GM19193 (cell line): Measurements from ENCODE around the gene PIK3CD.

Source experiments
- POLR2A ChIP-seq: IDR thresholded peaks from 4 replicates; pipeline ENCODE4 v1.6.1; 2011; ENCODE audit not compliant: insufficient read depth, insufficient read length; ENCODE audit errors: extremely low read depth

The PIK3CD gene

GRCh38 chr1:9612871-9613624 is 38.5 kb upstream of the PIK3CD start:
- no peak for TF ChIP-seq POLR2A

GRCh38 chr1:9613625-9614299 is 37.8 kb upstream of the PIK3CD start:
- TF ChIP-seq POLR2A, result no peak

GRCh38 chr1:9615316-9616063 is 36.0 kb upstream of the PIK3CD start:
- no peak for TF ChIP-seq POLR2A

DNA sequence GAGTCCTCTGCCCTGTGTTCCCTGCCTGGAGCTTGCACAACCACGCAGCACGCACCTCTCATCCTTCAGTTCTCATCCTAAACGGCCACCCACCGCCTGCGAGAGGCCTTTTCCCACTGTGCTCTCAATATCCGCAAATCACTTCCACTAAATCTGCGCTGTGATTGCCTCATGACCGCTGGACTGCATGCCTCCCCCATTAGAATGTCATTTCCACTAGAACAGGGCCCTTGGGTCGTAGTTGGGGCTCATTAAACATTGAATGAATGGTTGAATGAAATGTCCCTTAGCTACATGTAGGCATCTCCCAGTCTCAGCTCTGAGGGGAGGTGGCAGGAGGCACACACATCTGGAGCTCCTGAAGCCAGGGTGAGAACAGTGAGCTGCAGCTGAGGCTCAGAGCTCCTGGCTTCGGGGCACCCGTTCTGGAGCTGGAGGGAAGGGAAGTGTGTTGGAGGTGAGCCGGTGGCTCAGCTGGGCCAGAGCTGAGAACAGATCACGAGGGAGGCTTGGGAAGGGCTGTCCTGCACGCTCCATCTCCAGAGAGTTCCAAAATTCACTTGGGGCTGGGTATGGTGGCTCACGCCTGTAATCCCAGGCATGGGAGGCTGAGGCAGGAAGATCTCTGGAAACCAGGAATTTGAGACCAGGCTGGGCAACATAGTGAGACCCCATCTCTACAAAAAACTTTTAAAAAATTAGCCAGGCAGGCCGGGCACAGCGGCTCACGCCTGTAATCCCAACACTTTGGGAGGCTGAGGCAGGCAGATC is 32.4 kb upstream of the PIK3CD start:
- no peak for TF ChIP-seq POLR2A

- TF ChIP-seq POLR2A, result no peak
Measured at GRCh38 chr1:9621032-9621431, 30.5 kb upstream of the PIK3CD start.

- TF ChIP-seq POLR2A, result no peak
Measured at GRCh38 chr1:9624081-9624480, 27.4 kb upstream of the PIK3CD start.

- TF ChIP-seq POLR2A, result peak; percentile 27
Measured at GRCh38 chr1:9626201-9626608, 25.3 kb upstream of the PIK3CD start.

DNA sequence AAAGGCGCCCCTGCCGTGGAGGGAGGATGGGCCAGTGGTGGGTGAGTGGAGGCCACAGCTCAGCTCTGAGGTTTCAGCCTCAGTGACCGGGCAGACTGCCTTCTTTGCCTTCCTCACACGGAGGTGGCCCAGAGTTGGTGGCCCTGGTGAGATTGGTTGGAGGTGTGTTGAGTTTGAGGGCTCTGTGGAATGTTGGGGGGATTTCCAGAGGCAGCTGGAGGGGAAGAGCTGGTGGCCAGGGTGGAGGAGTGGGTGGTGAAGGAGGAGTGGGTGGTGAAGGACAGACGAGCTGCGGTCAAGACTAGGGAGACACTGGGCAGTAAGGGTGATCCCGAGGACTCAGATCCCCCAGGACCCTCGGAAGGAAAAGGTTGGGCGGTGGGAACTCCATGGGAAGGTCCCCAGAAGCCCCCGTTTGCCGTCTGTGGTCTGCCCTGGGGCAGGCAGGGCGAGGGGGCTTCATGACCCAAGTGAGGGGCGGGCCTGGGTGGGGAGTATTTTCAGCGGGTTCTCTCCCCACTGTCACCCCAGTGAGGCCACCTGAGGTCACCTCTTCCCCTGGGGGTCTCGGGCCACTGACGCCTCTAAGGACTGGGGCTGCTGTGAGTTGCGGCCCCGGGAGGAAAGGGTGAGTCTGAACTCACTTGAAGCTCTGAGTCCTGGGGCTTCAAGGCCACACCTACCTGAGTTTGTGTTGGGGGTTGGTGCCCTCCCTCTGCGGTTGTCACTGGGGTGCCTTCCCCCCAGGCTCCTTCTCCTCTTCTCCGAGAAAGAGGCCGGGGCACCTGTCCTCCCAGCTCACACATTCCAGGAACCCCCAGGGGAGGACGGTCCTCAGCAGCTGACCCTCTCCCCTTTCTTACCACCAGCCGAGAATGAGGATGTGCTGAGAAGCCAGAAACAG is 22.7 kb upstream of the PIK3CD start:
- peak; percentile 51 for TF ChIP-seq POLR2A

DNA sequence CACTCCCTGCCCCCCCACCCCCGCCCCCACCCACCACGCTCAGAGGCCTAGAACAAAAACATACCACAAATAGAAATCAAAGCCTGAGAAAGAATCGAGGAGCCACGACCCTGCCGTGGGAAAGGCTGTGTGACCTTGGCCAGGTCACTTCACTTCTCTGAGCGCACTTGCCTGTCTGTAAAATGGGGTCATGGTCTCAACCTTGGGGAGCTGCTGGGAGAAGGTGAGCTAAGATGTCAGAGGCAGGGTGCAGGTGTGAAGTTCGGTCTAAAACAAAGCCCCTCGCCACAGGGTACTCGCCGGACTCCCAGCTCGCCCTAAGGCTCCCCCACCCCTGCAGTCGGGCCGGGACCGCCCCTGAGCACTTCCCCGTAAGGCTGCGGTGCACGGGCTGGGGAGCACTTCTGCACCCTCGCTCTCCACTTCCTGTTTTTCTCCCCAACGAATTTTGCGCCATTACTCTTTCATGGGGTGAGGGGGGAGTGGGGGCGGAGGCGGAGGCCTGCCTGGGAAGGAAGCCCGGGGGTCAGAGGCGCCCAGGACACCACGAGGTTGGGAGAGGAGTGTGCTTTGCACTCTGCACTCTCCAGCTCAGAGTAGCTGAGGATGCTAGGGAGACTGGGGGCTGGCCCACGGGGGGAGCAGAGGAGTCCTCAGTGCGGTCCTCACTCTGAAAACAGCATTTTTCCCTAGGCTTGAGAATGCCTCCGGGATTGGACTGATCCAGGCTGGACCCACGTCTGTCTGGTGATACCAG is 21.9 kb upstream of the PIK3CD start:
- peak; percentile 41 for TF ChIP-seq POLR2A

GRCh38 chr1:9630331-9631111 is 21.0 kb upstream of the PIK3CD start:
- no peak for TF ChIP-seq POLR2A

- no peak for TF ChIP-seq POLR2A
Measured at GRCh38 chr1:9631613-9632012, 19.9 kb upstream of the PIK3CD start.

- TF ChIP-seq POLR2A, result no peak
Measured at GRCh38 chr1:9633493-9633892, 18.0 kb upstream of the PIK3CD start.

DNA sequence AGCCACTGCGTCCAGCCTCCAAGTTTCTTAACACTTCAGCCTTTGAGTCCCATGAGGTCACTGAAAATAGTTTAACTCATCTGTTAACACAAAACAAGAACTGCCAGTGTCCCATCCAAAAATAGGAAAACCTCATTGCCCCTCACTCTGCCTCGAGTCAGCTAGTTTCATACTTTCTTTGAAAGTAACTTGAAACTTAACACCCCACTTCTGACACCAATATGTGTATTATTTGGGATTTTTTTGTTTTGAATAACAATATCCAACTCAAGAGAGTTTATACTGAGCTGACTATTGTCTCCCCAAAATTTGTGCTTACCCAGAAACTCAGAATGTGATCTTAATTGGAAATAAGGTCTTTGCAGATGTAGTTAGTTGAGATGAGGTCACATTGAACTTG is 16.9 kb upstream of the PIK3CD start:
- TF ChIP-seq POLR2A, result no peak

- no peak for TF ChIP-seq POLR2A
Measured at GRCh38 chr1:9639227-9639626, 12.3 kb upstream of the PIK3CD start.
